Body of pancreas (tissue), 4 donors: ENCODE measurements around the gene CAVIN1.

ENCODE experiments used
- CTCF ChIP-seq, 7 experiments: fragments of 450-650 bp in 4 of 7; fragments of 200-600 bp in 3 of 7; sonication (generic) in 3 of 7; IDR thresholded peaks; one replicate each; pipeline ENCODE4 v1.5.1; 2016 to 2019; ENCODE audit warnings: antibody characterized with exemption in 7 of 7
- POLR2A ChIP-seq, 3 donors: fragments of 450-650 bp; IDR thresholded peaks; one replicate each; pipeline ENCODE4 v1.6.1; 2016; ENCODE audit warnings: antibody characterized with exemption in 3 of 3, mild to moderate bottlenecking in 2 of 3

GRCh38 chr17:42411361-42411760, 11.7 kb downstream of the CAVIN1 start:
- TF ChIP-seq CTCF (IDR thresholded peaks at IDR 0.05) (no peak), POLR2A (IDR thresholded peaks at IDR 0.05) (no peak)
